Naive thymus-derived CD8-positive, alpha-beta T cell (primary cell): Measurements from ENCODE around the gene UBE4A. TPM values are rescaled to one million over a fixed set of nuclear protein-coding genes. Genes with fewer than 3 reads are reported as not detected.

Source experiments
- ATAC-seq, 2 donors: fragments of 150-1000 bp; cut with Tn5 transposase in 1 of 2; sonication (Bioruptor Pico), chemical (Tn5 transposase) in 1 of 2; 1 replicate in 1 of 2; 2 replicates in 1 of 2; pipeline ENCODE4 v1.10.0; 2021; ENCODE audit warnings: mild to moderate bottlenecking in 2 of 2, moderate library complexity in 2 of 2
- POLR2A ChIA-PET: fragments of 350-600 bp; sonication (Branson Sonifier 250); formaldehyde crosslinking; loops from one replicate; lab custom pipeline; 2021; ENCODE audit warnings: antibody characterized with exemption; lab: Charles Lee
- DNase-seq, 10 donors: peaks; one replicate each; pipeline versions ENCODE4 v3.0.0 to v3.0.0-alpha.2; 2020 to 2022
- H3K27ac Mint-ChIP-seq, 10 donors: one replicate each; pipeline ENCODE4 v1.8.0; 2020 to 2022; ENCODE audit warnings: mild to moderate bottlenecking in 10 of 10, mixed read lengths in 10 of 10, moderate library complexity in 4 of 10, inconsistent platforms in 1 of 10
- H3K27me3 Mint-ChIP-seq, 5 donors: one replicate each; pipeline ENCODE4 v1.8.0; 2021 to 2022; ENCODE audit warnings: mixed read lengths in 5 of 5
- H3K36me3 Mint-ChIP-seq, 3 donors: one replicate each; pipeline ENCODE4 v1.8.0; 2020 to 2022; ENCODE audit warnings: mixed read lengths in 3 of 3, mild to moderate bottlenecking in 2 of 3, inconsistent platforms in 1 of 3
- H3K4me1 Mint-ChIP-seq, 4 donors: one replicate each; pipeline ENCODE4 v1.8.0; 2021 to 2022; ENCODE audit warnings: mixed read lengths in 4 of 4
- H3K4me3 Mint-ChIP-seq, 10 donors: one replicate each; pipeline ENCODE4 v1.8.0; 2020 to 2022; ENCODE audit warnings: mild to moderate bottlenecking in 10 of 10, mixed read lengths in 10 of 10, moderate library complexity in 6 of 10, inconsistent platforms in 1 of 10
- H3K9me3 Mint-ChIP-seq, 9 donors: one replicate each; pipeline ENCODE4 v1.8.0; 2020 to 2022; ENCODE audit warnings: mixed read lengths in 9 of 9, mild to moderate bottlenecking in 3 of 9, inconsistent platforms in 1 of 9, moderate library complexity in 1 of 9
- polyA plus RNA-seq, 3 donors: library from polyadenylated mRNA; unstranded; fragments of 300-500 nt; fragmentation: Illumina TruSeq; gene quantifications; one replicate each; pipeline ENCODE4 v1.2.3, GENCODE V29; 2021
- total RNA-seq, 8 experiments: library from RNA in 2 of 8; stranded (reverse) in 2 of 8; gene quantifications; one replicate each; pipeline ENCODE4 v1.2.3 and lab custom pipeline; 2021 to 2026

The UBE4A gene
- total and polyA plus RNA-seq, 5 experiments from 2014 or later, result 20.7 to 52.8 (median 31.0) TPM

GRCh38 chr11:118441770-118442275 lies 82.4 kb downstream of the UBE4A start:
- DNase-seq, result no peak
- no peaks in the 10 kb centered on the region for H3K9me3 Mint-ChIP-seq
- no peak for ATAC-seq
- peaks cover 0 to 50% (median 2%) of the 10 kb centered on the region in 3 donors for H3K36me3 Mint-ChIP-seq
- peak overlapping the region in 9 of 10 donors; percentile 25 to 72 (median 48) for H3K4me3 Mint-ChIP-seq
- peak overlapping the region; percentile 10 to 92 (median 75) for H3K27ac Mint-ChIP-seq
- no peaks in the 10 kb centered on the region for H3K27me3 Mint-ChIP-seq
- H3K4me1 Mint-ChIP-seq, result peaks cover 54 to 93% (median 79%) of the 10 kb centered on the region in 4 donors
- POLR2A ChIA-PET, result no interaction called here

- POLR2A ChIA-PET, result interaction anchor here (1.6 kb wide), 1 partner anchor 10 kb away, joined by 5 read pairs; no protein-coding TSS in a partner anchor
- H3K4me3 Mint-ChIP-seq, result peak overlapping the region in 9 of 10 donors; percentile 25 to 72 (median 48)
- peaks cover 0 to 50% (median 2%) of the 10 kb centered on the region in 3 donors for H3K36me3 Mint-ChIP-seq
These were observed 82.9 kb downstream of the UBE4A start for GRCh38 chr11:118442301-118442700.

GRCh38 chr11:118442908-118443589 lies 83.6 kb downstream of the UBE4A start:
- POLR2A ChIA-PET, result interaction anchor here (1.6 kb wide), 1 partner anchor 9 kb away, joined by 5 read pairs; no protein-coding TSS in a partner anchor
- Mint-ChIP-seq H3K27me3 (no peaks in the 10 kb centered on the region), H3K36me3 (peaks cover 0 to 58% (median 2%) of the 10 kb centered on the region in 3 donors), H3K4me1 (peaks cover 52 to 96% (median 90%) of the 10 kb centered on the region in 4 donors), H3K9me3 (no peaks in the 10 kb centered on the region), H3K4me3 (peak overlapping the region in 8 of 10 donors; percentile 28 to 72 (median 52)), H3K27ac (peak overlapping the region in 5 of 10 donors; percentile 2 to 89 (median 29))
- ATAC-seq, result no peak
- DNase-seq, result no peak

More at GRCh38 chr11:118442301-118442700, 82.9 kb downstream of the UBE4A start:
- H3K4me1 Mint-ChIP-seq, result peaks cover 54 to 96% (median 84%) of the 10 kb centered on the region in 4 donors
- no peak for DNase-seq
- H3K9me3 Mint-ChIP-seq, result no peaks in the 10 kb centered on the region
- H3K27me3 Mint-ChIP-seq, result no peaks in the 10 kb centered on the region
- peak overlapping the region in 9 of 10 donors; percentile 39 to 92 (median 78) for H3K27ac Mint-ChIP-seq
- ATAC-seq, result no peak

GRCh38 chr11:118443590-118444218 lies 84.3 kb downstream of the UBE4A start:
- peak overlapping the region in 6 of 10 donors; percentile 3 to 89 (median 46) for H3K27ac Mint-ChIP-seq

GRCh38 chr11:118447423-118447822 lies 88.0 kb downstream of the UBE4A start:
- Mint-ChIP-seq H3K27ac (peak overlapping the region in 7 of 10 donors; percentile 8 to 64 (median 49)), H3K9me3 (no peaks in the 10 kb centered on the region), H3K4me3 (peak overlapping the region in 1 of 10 donors; percentile 11), H3K4me1 (peaks cover 41 to 78% (median 73%) of the 10 kb centered on the region in 4 donors), H3K36me3 (peaks cover 0 to 49% (median 2%) of the 10 kb centered on the region in 3 donors), H3K27me3 (no peaks in the 10 kb centered on the region)
- POLR2A ChIA-PET, result interaction anchor here (1.2 to 1.8 kb wide), 2 partner anchors 8 to 11 kb away, joined by 4 to 7 read pairs; partner anchors contain the start of gene KMT2A
- ATAC-seq (no peak), DNase-seq (no peak)

More at GRCh38 chr11:118443590-118444218, 84.3 kb downstream of the UBE4A start:
- DNase-seq, result no peak
- Mint-ChIP-seq H3K4me3 (peak overlapping the region in 9 of 10 donors; percentile 8 to 71 (median 39)), H3K9me3 (no peaks in the 10 kb centered on the region), H3K36me3 (peaks cover 0 to 58% (median 2%) of the 10 kb centered on the region in 3 donors), H3K4me1 (peaks cover 51 to 95% (median 93%) of the 10 kb centered on the region in 4 donors), H3K27me3 (no peaks in the 10 kb centered on the region)
- POLR2A ChIA-PET, result interaction anchor here (1.6 kb wide), 1 partner anchor 8 kb away, joined by 5 read pairs; no protein-coding TSS in a partner anchor
- no peak for ATAC-seq

- POLR2A ChIA-PET, result interaction anchor here (0.8 to 1.8 kb wide), 3 partner anchors 9 to 58 kb away, joined by 3 to 7 read pairs (median 4); partner anchors contain the start of gene KMT2A
- DNase-seq (no peak), ATAC-seq (no peak)
- Mint-ChIP-seq H3K4me1 (peaks cover 39 to 74% (median 71%) of the 10 kb centered on the region in 4 donors), H3K27me3 (no peaks in the 10 kb centered on the region), H3K4me3 (no peak overlapping the region), H3K36me3 (peaks cover 0 to 52% (median 2%) of the 10 kb centered on the region in 3 donors), H3K27ac (peak overlapping the region in 3 of 10 donors; percentile 31 to 49 (median 43)), H3K9me3 (no peaks in the 10 kb centered on the region)
These were observed 88.9 kb downstream of the UBE4A start for GRCh38 chr11:118448294-118448693.

Other genes starting within 250 kb of the UBE4A start
- not detected for gene SCN4B, start 206.8 kb upstream of the UBE4A start, total RNA-seq
- gene SCN4B, start 206.8 kb upstream of the UBE4A start, polyA plus RNA-seq, result not detected
- gene SCN2B, start 183.0 kb upstream of the UBE4A start, total RNA-seq, result not detected
- gene SCN2B, start 183.0 kb upstream of the UBE4A start, polyA plus RNA-seq, result not detected
- gene JAML, start 134.6 kb upstream of the UBE4A start, total RNA-seq, result 100 to 1,000 TPM; 157 to 161 TPM
- gene JAML, start 134.6 kb upstream of the UBE4A start, polyA plus RNA-seq, result 100 to 1,000 TPM; 120 to 195 (median 159) TPM
- 10 to 100 TPM; 11.2 to 12.6 TPM for gene MPZL3, start 107.2 kb upstream of the UBE4A start, total RNA-seq
- gene MPZL3, start 107.2 kb upstream of the UBE4A start, polyA plus RNA-seq, result 1 to 10 TPM; 1.9 to 3.4 (median 3.2) TPM
- gene MPZL2, start 95.3 kb upstream of the UBE4A start, total RNA-seq, result 1 to 10 TPM; 2.8 to 3.1 TPM
- gene MPZL2, start 95.3 kb upstream of the UBE4A start, polyA plus RNA-seq, result 1 to 10 TPM in 2 of 3 donors, under 1 TPM in 1; 0.94 to 3.1 (median 1.2) TPM
- 100 to 1,000 TPM; 564 to 620 TPM for gene CD3E, start 54.9 kb upstream of the UBE4A start, total RNA-seq
- gene CD3E, start 54.9 kb upstream of the UBE4A start, polyA plus RNA-seq, result 1,000 to 10,000 TPM in 1 of 3 donors, 100 to 1,000 TPM in 2; 811 to 1,213 (median 948) TPM
- gene CD3D, start 16.9 kb upstream of the UBE4A start, total RNA-seq, result 100 to 1,000 TPM; 355 to 362 TPM
- 1,000 to 10,000 TPM; 1,161 to 1,259 (median 1,215) TPM for gene CD3D, start 16.9 kb upstream of the UBE4A start, polyA plus RNA-seq
- 100 to 1,000 TPM; 202 to 209 TPM for gene CD3G, start 15.3 kb upstream of the UBE4A start, total RNA-seq
- gene CD3G, start 15.3 kb upstream of the UBE4A start, polyA plus RNA-seq, result 100 to 1,000 TPM; 397 to 400 (median 397) TPM
- gene ATP5MG, start 42.0 kb downstream of the UBE4A start, total RNA-seq, result 100 to 1,000 TPM; 145 to 172 TPM
- 100 to 1,000 TPM; 649 to 923 (median 790) TPM for gene ATP5MG, start 42.0 kb downstream of the UBE4A start, polyA plus RNA-seq
- 100 to 1,000 TPM; 149 to 161 TPM for gene KMT2A, start 76.9 kb downstream of the UBE4A start, total RNA-seq
- 10 to 100 TPM; 16.9 to 30.5 (median 19.5) TPM for gene KMT2A, start 76.9 kb downstream of the UBE4A start, polyA plus RNA-seq
- gene TTC36, start 167.9 kb downstream of the UBE4A start, total RNA-seq, result 1 to 10 TPM in 1 of 2 experiments, under 1 TPM in 1; 0.69 to 2.0 TPM
- gene TTC36, start 167.9 kb downstream of the UBE4A start, polyA plus RNA-seq, result under 1 TPM; 0.19 to 0.41 (median 0.39) TPM
- gene TMEM25, start 171.6 kb downstream of the UBE4A start, total RNA-seq, result 10 to 100 TPM; 30.4 to 31.0 TPM
- 10 to 100 TPM; 14.6 to 26.4 (median 15.0) TPM for gene TMEM25, start 171.6 kb downstream of the UBE4A start, polyA plus RNA-seq
- gene IFT46, start 206.3 kb downstream of the UBE4A start, total RNA-seq, result 10 to 100 TPM; 14.9 to 15.6 TPM
- gene IFT46, start 206.3 kb downstream of the UBE4A start, polyA plus RNA-seq, result 1 to 10 TPM; 6.7 to 8.3 (median 6.7) TPM
- 100 to 1,000 TPM; 106 to 118 TPM for gene ARCN1, start 212.8 kb downstream of the UBE4A start, total RNA-seq
- gene ARCN1, start 212.8 kb downstream of the UBE4A start, polyA plus RNA-seq, result 100 to 1,000 TPM; 121 to 138 (median 130) TPM
- 1 to 10 TPM; 3.0 to 4.1 TPM for gene PHLDB1, start 248.0 kb downstream of the UBE4A start, total RNA-seq
- under 1 TPM in 2 of 3 donors, not detected in 1; 0.07 to 0.46 TPM for gene PHLDB1, start 248.0 kb downstream of the UBE4A start, polyA plus RNA-seq